Gastroesophageal sphincter (tissue), 4 donors: ENCODE measurements around the gene LAMC1. TPM values are rescaled to one million over a fixed set of nuclear protein-coding genes. Genes with fewer than 3 reads are reported as not detected.

Experiments used
- ATAC-seq: fragments of 150-250 bp; one replicate; pipeline ENCODE4 v1.9.1; 2016; ENCODE audit warnings: mild to moderate bottlenecking, moderate library complexity
- H3K27ac ChIP-seq, 4 donors: fragments of 200-600 bp; sonication (generic) in 3 of 4; 1 replicate in 3 of 4; 2 replicates in 1 of 4; pipeline ENCODE4 v1.5.1; 2016 to 2019
- H3K27me3 ChIP-seq: fragments of 200-600 bp; sonication (generic); one replicate; pipeline ENCODE4 v1.5.1; 2019
- H3K36me3 ChIP-seq, 2 donors: fragments of 200-600 bp; sonication (generic); one replicate each; pipeline ENCODE4 v1.5.1; 2019; ENCODE audit warnings: control low read depth in 1 of 2
- H3K4me1 ChIP-seq, 3 donors: fragments of 200-600 bp; sonication (generic); 1 replicate in 2 of 3; 2 replicates in 1 of 3; pipeline ENCODE4 v1.5.1; 2016 to 2019; ENCODE audit warnings: control low read depth in 2 of 3
- H3K4me3 ChIP-seq, 2 donors: fragments of 200-600 bp; sonication (generic); one replicate each; pipeline ENCODE4 v1.5.1; 2019; ENCODE audit warnings: mild to moderate bottlenecking in 1 of 2, moderate library complexity in 1 of 2
- H3K9me3 ChIP-seq, 3 donors: fragments of 200-600 bp; sonication (generic); one replicate each; pipeline ENCODE4 v1.5.1; 2017 to 2019; ENCODE audit warnings: control low read depth in 2 of 3
- CTCF ChIP-seq, 4 experiments: fragments of 200-600 bp in 2 of 4; fragments of 450-650 bp in 2 of 4; sonication (generic) in 1 of 4; IDR thresholded peaks; one replicate each; pipeline ENCODE4 v1.5.1; 2017 to 2019; ENCODE audit warnings: antibody characterized with exemption in 4 of 4, mild to moderate bottlenecking in 2 of 4, moderate library complexity in 2 of 4
- EP300 ChIP-seq: sonication (generic); formaldehyde crosslinking; IDR thresholded peaks from one replicate; pipeline ENCODE4 v1.6.1; 2017; ENCODE audit warnings: antibody characterized with exemption, mild to moderate bottlenecking
- POLR2A ChIP-seq, 2 donors: fragments of 450-650 bp; IDR thresholded peaks; one replicate each; pipeline ENCODE4 v1.6.1; 2017; ENCODE audit warnings: antibody characterized with exemption in 2 of 2, mild to moderate bottlenecking in 2 of 2, moderate library complexity in 1 of 2
- POLR2AphosphoS5 ChIP-seq: sonication (generic); formaldehyde crosslinking; IDR thresholded peaks from one replicate; pipeline ENCODE4 v1.6.1; 2017; ENCODE audit warnings: antibody characterized with exemption
- whole genome bisulfite sequencing, 2 donors: methylation state at CpG; one replicate each; pipeline ENCODE4 v1.1.5; 2018; ENCODE audit warnings: low coverage in 1 of 2; 5-methylcytosine and 5-hydroxymethylcytosine counted together
- total RNA-seq, 4 donors: library from RNA; depleted of rRNA; stranded (reverse); fragments of >200 nt; gene quantifications; one replicate each; pipeline ENCODE4 v1.1.0, GENCODE V29; 2016

LAMC1 gene
- total RNA-seq, 4 donors from 2014 or later: 363 to 528 (median 514) TPM

- H3K9me3 ChIP-seq: no peaks in the 10 kb centered on the region
- peaks cover 3 to 24% (median 4%) of the 10 kb centered on the region in 3 donors for H3K4me1 ChIP-seq
- H3K36me3 ChIP-seq: no peaks in the 10 kb centered on the region
- no peaks in the 10 kb centered on the region for H3K27me3 ChIP-seq
- H3K27ac ChIP-seq: peak overlapping the region in 2 of 4 donors; percentile 100
- no peak overlapping the region for H3K4me3 ChIP-seq
- ATAC-seq: no peak
- 19 to 30% methylated on average over 1 of the region's 1 CpG for WGBS, 2 donors
- peak in 3 of 4 experiments; percentile 14 to 34 (median 21) for TF ChIP-seq CTCF (IDR thresholded peaks at IDR 0.05)
- TF ChIP-seq POLR2A (IDR thresholded peaks at IDR 0.05): no peak
These were observed 3.4 kb upstream of the LAMC1 start for GRCh38 chr1:183019860-183020259.

- Histone ChIP-seq H3K9me3 (no peaks in the 10 kb centered on the region), H3K36me3 (no peaks in the 10 kb centered on the region), H3K4me3 (peak overlapping the region; percentile 87 to 88), H3K27me3 (no peaks in the 10 kb centered on the region), H3K4me1 (peaks cover 3 to 30% (median 4%) of the 10 kb centered on the region in 3 donors), H3K27ac (peak overlapping the region; percentile 99 to 100 (median 100))
- 52 to 62% methylated on average over 11 of the region's 11 CpGs for WGBS, 2 donors
- no peak for ATAC-seq
- TF ChIP-seq POLR2A (IDR thresholded peaks at IDR 0.05) (no peak), CTCF (IDR thresholded peaks at IDR 0.05) (no peak), POLR2AphosphoS5 (no peak), EP300 (no peak)
These were observed 1.6 kb upstream of the LAMC1 start for GRCh38 chr1:183021405-183022201.

- Histone ChIP-seq H3K27ac (peak overlapping the region; percentile 99 to 100 (median 100)), H3K36me3 (no peaks in the 10 kb centered on the region), H3K4me3 (peak overlapping the region; percentile 87 to 88), H3K9me3 (no peaks in the 10 kb centered on the region), H3K4me1 (peaks cover 3 to 38% (median 4%) of the 10 kb centered on the region in 3 donors), H3K27me3 (no peaks in the 10 kb centered on the region)
- TF ChIP-seq CTCF (IDR thresholded peaks at IDR 0.05) (no peak), POLR2AphosphoS5 (peak; percentile 98), POLR2A (IDR thresholded peaks at IDR 0.05) (peak; percentile 54 to 69)
- WGBS, 2 donors: 2% methylated on average over 20 to 22 of the region's 57 CpGs
- ATAC-seq: peak; percentile 90
These were observed 746 bp upstream of the LAMC1 start for GRCh38 chr1:183022202-183023145.

GRCh38 chr1:183023601-183024316, 539 bp downstream of the LAMC1 start:
- Histone ChIP-seq H3K27me3 (no peaks in the 10 kb centered on the region), H3K27ac (peak overlapping the region; percentile 99 to 100 (median 100)), H3K9me3 (no peaks in the 10 kb centered on the region), H3K36me3 (no peaks in the 10 kb centered on the region), H3K4me3 (peak overlapping the region; percentile 87 to 88), H3K4me1 (peaks cover 3 to 51% (median 8%) of the 10 kb centered on the region in 3 donors)
- WGBS, 2 donors: 0 to 5% methylated on average over 4 to 7 of the region's 68 CpGs
- TF ChIP-seq CTCF (IDR thresholded peaks at IDR 0.05) (peak in 3 of 4 experiments; percentile 40 to 64 (median 64)), POLR2A (IDR thresholded peaks at IDR 0.05) (no peak), EP300 (no peak), POLR2AphosphoS5 (peak; percentile 32)
- ATAC-seq: peak; percentile 22
